ENCODE measurements around the gene TECTB.

TECTB gene

DNA sequence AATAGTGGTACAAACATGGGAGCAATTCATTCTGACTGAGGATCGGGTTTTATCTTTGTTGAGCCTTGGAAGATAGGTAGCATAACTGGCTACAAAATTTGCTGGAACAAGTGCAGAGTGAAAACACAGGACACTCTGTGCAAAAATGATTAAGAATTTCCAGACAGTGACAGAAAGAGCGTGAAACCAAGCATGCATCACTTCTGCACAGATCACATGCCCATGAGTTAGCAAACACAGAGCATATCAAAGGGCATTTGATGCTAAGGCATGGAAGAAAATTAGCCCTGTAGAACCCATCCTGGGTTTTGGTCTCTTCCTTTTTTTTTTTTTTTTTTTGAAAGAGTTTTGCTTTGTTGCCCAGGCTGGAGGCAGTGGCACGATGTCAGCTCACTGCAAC, 28.3 kb downstream of the TECTB start:
- DNase-seq, result no peak

DNA sequence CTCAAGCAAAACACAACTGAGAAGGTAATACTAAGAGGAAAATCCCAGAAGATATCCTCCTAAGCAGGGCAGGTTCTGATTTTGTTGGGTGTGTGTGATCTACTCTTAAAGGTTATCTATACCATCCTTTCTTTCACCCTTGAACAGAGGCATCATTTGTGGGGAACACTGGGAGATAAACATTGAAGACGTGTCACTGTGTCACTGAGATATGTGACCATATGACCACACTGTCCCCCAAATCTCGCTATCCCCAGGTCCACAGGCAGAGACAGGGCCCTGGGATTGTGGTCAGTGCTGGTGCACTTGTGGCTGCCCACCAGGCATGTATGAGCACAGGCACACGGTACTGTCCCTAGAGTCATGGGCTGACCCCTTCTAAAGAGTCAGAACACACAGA, 30.0 kb downstream of the TECTB start:
- DNase-seq, result no peak

DNA sequence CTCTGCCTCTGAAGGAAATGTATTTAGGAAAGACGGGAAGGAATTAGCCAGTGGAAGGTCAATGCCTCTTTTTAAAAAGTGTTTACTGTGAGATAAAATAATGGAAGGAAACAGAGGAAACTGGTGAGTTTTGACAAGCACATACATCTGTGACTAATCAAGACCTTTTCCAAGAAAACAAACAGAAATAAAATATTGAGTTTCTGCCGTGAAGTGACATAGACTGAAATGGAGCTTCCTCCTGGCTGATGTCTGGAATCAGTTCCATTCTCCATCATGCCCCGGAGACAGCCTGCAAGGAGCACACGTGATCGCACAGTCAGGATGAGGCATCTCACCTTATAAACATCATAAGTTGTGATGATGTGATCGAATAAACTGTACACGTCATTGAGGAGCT, 30.7 kb downstream of the TECTB start:
- DNase-seq, result no peak

DNA sequence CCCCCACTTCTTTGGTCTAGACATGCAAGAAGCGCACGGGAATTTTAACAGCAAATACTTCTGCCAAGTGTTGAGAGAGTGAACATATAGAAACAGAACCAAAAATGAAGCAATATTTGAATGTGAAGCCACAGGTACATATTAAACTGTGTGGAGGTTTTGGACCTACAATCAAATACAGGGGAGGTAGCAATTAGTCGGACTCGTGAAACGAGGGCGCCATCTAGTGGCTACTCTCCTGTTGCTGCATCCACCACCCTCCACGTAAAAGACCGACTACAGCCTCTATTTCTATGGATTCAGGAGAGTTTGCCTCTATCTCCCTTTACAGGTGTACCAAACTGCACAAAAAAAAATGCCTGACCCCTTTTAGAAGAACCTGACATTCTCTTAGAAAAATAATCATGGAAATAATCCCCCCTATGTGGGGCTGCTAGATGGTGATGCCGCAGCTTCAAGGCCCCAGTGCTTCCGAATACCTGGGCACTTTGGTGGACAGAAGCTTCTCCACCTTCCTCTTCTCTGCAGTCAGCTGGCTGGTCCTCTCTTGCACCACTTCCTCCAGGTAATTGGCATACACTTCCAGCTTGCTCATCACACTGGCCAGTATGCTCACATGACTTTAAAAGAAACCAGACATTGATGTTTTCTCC, 31.7 kb downstream of the TECTB start:
- peak; percentile 54 for DNase-seq

DNA sequence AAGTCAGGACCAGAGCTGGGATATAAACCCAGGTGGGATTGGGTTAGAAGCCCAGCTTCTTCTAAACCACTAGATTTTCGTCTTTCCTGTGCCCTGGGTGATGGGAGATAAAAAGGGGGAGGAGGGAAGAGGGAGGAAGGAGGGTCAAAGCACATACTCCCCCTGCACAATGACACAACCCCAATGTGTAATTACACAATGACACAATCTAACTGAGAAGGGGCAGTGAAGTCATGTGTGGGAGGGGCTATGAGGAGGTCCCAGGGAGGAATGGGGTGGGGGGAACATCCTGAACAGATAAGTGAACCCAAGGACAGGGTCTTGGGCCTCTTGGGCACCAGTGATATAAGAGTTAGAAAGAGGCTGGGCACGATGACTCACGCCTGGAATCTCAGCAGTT, 44.5 kb downstream of the TECTB start:
- DNase-seq, result no peak

DNA sequence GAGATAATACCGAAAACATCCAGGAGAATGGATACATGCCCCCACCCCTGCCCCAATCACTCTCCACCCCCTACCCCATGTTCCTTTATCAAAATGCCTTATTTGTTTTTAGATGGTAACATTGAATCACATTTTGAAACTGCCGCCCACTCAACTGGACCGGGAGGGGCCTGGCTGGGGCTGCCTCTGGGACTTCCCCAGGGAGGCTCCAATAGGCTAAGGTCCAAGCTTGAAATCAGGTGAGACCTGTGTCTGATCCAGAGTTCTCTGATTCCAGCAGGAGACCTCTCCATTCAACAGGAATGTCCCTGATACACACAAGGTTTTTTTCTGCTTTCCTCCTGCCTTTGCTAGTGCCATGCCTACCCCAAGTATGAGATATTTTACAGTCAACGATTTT, 47.0 kb downstream of the TECTB start:
- DNase-seq, result no peak

DNA sequence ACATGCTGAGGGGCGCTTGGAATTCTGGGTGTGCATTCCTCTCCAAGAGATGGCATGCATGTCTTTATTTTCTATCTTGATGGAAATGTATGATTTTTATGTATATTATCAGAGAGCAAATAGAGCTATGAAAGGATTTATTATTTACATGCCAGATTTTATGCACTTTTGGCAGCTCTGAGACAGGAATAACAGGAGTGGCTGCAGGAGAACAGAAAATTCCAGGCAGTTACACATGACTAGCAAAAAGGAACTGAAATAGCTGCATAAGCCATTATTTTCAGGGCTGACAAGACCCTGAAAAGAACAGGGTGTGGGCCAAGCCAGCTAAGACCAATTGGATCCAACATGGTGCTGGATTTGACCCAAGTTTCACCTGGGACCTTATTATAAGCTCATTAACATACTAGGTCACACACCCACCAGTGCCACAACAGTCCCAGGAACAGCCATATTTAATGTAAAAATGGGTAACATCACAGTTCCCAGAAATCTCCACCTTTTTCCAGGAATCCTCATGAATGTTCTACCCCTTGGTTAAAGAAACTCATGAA, 47.5 kb downstream of the TECTB start:
- no peak for DNase-seq

DNA sequence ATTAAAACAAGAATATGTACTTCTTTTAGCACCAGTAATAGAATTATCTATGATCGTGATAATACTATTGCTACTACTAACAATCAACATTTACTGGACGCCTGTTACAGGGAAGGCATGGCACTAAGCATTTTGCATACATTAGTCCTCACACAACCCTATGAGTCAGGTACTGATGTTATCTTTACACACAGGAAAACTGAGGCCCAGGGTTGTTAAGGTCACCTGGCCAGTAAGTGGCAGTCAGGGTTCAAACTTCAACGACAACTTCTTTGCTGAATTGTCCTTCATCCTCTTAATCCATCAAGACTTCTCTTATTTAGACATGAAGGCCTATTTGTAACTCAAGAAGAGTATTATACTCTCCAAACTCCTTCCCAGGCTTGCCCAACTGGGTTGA, 48.8 kb downstream of the TECTB start:
- DNase-seq, result no peak

DNA sequence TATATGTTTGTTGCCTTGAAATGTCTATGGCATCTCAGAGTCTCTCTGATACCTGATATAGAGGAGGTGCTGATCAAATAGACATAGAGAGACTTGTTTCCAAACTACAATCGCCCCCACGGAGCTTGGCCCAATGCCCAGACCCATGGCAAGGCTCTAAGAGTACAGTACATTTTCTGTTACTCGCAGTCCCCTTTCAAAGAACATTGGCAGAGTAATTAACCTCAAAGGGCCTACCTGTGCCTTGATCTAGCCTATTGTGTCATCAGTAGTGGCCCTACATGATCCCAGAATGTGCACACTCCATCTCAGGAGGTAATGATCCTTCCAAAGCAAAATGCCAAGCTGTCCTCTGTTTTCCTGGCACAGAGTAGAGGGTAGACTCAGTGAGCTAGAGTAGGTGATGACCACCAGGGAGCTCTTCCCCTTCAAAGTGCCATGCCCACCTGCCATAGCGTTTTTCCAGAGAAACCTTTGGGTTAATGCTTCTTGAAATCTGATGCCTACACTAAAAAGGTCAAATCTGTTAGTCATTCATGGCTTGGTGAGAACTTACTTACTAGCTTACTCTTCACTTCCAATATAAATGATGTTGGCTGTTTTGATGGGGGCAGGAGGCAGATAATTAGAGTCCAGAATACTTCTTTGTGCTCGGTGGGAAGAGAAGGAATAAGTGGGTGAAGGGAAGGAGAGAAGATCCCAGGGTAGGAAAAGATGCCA, 49.5 kb downstream of the TECTB start:
- DNase-seq, result no peak

DNA sequence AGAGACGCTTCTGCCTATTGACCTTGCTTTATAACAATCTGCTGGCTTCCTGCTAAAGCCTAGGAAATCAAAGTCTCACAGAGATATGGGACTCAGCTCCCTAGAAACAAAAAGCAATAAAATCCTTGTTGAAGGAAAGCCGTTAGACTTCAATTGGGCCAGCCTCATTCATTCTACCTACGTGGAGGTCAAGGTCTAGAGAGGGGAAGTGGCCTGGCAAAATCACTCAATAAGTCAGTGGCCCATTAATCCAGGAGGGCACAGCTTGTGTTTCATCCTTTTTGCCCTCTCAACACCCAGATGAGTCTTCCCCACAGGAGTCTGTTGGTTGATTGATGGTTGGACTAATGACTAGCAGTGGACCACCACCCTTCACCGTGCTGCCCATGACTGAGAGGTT, 50.3 kb downstream of the TECTB start:
- no peak for DNase-seq

DNA sequence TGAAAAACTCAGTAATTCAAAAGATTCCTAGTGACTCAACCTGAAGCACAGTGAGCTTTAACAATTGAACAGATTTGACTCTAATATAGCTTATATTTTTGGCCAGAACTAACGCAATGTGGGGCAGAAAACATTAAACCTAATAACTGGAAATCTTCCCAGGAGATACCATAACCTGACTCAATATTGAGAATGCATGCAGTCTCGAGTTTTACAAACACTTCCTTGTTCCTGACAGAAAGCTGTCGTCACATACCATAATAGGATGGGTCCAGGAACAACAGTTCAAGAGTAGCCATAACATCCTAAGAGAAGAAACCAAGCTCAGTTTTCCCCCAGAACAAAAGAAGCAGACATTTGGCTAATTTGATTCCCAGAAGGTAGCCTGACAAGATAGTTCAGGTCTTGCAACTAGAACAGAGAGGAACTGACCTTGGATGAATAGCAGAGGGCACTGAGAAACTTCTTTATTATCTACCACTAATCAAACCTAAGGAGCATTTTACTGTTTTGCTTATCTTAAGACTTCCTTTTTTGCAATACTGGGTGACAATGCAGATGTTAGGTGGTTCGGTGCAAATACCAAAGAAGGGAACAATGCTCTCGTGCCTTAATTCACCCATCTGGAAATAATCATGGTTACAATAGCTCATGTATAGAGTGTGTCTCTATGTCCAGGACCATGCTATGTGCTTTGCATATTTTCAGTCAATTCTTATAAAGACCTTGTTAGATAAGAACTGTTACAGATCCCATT, 52.1 kb downstream of the TECTB start:
- no peak for DNase-seq

DNA sequence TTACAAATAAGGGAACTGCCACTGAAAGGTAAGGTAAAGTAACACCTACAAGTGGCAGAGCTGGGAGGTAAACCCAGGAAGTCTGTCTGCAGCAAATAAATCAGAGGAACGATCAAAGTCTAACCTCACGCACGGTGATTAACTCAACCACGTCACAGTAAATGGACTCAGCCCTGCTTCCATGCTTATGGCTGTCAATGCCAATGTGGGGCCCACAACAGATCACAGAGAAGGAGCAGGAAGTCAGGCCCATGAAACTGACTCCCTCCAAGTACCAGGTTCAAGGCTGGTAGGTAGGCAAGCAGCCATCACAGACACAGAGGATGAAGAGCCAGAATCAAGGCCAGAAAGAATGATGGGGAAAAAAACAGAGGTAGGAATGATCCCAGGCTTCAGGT, 52.7 kb downstream of the TECTB start:
- no peak for DNase-seq

DNA sequence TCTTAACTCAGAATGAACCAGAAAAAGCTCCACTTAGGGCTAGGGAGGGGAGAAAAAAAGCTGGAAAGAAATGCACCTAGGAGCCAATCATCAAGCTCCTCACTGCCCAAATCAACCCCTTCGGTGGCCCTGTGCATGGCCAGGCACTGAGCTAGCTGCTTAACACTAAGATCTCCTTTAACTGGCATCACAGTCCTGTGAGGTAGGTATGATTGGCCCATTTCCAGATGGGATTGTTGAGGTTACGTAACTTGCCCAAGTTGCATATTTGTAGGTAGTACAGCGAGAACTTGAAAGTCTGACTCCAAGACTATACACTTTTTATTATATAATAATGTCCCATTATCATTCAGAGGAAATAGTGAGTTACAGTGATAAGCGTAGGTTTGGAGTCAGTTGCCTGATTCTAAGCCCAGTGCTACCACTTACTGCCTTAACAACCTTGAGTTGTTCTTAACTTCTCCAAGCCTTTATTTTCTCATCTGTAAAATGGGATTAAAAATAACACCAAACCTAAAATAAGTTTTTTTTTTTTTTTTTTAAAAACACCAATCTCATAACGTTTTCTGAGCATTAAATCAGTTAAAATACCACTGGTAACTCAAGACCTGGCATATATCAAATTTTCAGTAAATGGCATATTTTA, 53.5 kb downstream of the TECTB start:
- DNase-seq, result no peak

DNA sequence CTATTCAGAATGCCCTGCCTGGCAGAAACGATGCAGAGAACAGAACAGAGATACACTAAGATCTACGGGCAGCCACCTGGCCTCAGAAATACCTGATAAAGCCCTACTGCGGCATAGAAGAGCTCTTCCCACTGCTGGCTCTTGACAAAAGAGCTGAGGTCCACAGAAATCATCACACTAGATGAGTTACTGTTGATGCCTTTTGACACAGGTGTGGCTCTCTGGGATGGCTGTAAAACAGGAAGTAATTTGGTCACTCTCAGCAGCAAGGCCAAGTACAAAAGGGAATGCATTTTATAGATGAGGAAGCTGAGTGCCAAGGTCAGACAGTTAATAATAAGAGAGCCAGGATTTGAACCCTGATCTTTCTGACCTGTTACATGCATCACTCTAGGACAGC, 55.8 kb downstream of the TECTB start:
- no peak for DNase-seq

DNA sequence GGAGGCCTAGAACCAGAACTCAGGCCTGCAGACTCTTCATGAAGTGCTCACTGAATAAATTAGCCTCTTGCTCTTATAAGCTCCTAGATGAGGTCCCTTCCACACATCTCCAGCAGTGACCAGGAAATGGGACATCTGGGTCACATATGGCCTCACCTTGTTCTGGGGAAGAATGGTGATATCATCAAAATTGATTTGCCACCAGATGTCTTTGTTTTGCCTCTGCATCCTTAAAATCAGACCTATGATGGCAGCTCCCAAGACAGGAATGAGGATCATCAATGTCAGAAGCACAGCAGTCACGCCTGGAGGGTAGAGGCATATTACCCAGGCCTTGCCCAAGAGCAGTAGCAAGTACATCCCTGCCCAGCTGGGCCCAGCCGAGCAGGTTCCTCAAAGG, 57.4 kb downstream of the TECTB start:
- no peak for DNase-seq

DNA sequence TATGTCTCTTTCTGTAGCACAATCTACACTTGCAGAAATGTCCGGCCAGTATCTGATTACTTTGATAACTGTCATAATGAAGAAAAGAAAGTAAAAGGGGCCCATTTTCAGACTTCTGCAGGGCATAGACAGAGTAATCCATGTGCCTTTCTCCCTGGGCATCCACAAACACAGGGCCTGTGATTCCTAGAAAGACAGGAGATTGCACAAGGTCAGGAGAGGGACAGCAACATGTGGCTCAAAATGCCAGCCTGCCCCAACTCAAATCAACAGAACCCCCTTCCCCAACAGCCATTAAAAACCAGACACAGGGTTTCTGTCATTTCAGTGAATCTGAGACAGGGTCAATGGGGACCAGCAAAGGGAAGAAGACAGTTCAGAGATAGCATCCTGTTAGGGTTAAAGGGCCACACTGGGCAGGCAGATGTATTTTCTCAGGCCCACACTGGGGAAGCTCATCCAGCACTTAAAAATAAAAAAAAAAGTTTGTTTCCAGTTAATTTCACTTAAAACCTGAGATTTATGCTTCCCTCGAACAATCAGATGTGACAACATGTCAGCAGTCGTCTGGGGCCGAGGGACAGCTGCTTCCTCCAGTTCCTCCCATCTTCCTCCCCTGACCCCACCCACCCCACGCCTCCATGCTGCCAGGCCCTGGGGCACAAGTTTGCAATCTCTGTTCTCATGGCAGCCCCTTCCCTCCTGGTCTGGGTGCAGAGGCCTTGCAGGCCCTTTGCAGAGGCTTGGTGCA, 60.0 kb downstream of the TECTB start:
- no peak for DNase-seq

DNA sequence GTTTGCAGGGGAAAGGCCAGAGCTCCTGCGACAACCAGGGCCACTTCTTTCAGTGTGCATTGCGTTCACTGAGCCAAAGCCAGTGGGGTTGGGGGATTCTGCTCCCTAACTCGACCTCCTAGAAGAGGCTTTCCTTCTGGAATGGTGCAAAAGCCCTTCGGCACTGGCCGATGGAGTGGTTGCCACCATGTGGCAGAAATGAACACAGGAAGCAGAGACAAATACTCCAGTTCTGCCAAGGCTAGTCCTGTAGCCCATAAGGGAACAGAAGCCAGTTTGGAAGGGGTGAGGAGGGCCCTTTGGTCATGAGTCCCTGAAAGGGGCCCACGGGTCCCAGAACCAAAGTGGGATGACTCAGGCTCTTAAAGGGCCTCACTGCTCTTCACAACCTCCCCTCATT, 61.1 kb downstream of the TECTB start:
- DNase-seq, result no peak

DNA sequence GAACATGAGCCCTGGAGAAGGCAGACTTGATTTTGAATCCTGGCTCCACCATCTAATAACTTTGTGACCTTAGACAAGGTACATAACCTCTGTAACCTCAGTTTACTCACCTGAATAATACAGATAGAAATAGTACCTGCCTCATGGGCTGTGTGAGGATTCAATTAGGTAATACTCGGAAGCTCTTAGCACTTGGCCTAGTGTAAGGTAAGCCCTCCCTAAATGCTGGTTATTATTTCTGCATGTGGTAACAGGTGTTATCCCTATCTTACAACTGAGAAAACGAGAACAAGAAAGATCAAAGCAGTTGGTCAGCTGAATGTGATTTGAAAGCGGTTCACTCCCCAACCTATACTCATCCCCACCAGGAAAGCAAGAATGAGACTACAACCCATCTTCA, 62.0 kb downstream of the TECTB start:
- DNase-seq, result no peak

DNA sequence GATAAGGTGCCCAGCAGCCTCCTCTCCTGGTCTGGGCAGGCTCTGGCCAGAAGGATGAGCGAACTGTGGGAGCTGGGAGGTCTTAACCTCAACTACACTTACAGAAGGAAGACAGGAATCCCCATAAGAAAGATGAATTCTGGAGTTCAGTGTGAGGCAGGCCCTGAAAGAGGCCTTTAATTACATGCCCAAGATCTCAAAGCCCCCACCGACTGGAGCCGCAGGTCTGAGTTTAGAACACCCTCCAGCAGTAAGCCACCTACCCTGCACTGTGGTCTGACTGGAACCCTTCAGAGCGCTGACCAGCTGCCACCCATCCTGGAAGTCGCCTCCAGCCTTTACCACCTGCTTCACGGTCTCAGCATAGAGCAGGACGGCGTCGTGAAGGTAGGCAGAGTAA, 62.5 kb downstream of the TECTB start:
- no peak for DNase-seq

DNA sequence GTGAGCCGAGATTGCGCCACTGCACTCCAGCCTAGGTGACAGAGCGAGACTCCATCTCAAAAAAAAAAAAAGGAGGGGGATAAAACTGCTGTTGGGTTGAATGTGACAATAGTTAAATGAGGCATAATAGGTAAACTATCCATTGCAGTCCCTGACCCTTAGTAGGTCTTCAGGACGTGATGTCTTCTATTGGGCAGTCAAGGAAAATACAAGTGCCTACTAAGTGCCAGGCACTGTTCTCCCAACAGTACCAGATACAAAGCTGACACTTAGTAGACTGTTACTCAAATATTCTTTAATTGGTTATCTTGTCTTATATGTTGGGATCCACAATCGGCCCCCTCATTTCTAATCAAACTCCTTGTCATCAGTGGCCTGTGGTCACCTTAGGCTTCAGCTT, 63.6 kb downstream of the TECTB start:
- DNase-seq, result no peak

DNA sequence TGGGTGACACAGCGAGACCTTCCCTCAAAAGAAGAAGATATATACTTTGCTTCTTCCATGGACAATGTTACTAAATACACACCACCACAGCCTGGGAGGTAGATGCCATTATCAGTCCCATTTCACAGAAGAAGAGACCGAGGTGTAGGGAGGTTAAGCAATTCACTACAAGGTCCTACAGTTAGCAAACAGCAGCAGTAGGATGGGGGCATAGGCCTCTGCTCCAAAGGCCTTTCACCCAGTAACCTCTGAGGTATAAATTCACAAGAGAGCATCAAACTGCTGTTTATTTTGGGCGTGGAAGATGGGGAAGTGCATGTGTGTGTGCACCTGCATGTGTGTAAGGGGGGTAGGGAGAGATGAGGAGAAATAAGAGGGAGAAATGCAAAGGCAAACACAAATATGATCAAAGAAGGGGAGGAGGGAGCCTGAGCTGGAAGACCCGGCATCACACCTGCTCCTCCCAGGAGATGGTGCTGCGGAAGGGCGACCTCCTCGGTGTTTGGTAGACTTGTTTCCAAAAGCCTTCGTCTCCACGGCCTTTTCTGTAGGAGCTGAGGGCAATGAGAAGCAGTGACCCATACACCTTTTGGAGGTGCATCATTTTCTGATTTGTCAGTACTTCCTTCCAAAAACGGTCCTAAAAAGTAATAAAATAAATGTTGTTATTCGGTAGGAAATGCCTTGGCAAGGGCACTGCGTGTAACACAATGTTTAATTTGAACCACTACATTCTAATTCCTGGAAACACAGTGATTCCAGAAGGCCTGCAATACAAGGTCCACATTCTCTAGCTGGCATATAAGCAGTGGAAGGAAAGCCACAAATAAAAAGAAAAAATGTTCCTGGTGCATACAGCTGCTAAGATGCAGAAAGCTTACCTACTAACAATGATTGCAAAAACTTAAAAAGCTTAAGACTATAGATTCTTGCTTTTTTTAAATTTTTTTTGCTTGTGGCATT, 64.8 kb downstream of the TECTB start:
- no peak for DNase-seq

DNA sequence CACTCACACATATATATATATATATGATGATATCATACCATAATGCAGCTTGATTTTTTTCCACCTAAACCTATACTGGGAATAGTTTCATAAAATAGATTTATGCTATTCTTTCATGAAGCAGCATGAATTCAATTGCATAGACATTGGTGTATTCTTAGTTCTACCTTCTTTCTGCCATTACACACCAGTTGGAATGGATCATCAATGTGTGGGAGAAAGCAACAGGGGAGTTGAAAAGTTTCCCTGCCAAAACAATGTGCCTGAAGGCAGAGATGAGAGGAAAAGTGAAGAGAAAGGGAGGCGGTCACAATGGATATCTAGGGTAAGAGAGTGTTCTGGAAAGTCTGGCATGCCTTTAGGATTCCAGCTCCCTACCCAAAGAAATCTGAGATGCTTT, 65.6 kb downstream of the TECTB start:
- DNase-seq, result no peak

All from amniotic stem cell (primary cell).